Prostate gland (tissue), 2 donors: ENCODE measurements around the gene TNFRSF9. TPM values are rescaled to one million over a fixed set of nuclear protein-coding genes. Genes with fewer than 3 reads are reported as not detected.

Experiments used
- DNase-seq: peaks from one replicate; pipeline ENCODE4 v3.0.0-alpha.2; 2019; ENCODE audit warnings: low spot score
- H3K27ac ChIP-seq, 2 donors: fragments of 200-600 bp; sonication (generic); 2 replicates each; pipeline ENCODE4 v1.5.1; 2017 to 2019
- H3K27me3 ChIP-seq: fragments of 200-600 bp; sonication (generic); replicated peaks from 2 replicates; pipeline ENCODE4 v1.5.1; 2019; ENCODE audit not compliant: insufficient read depth
- H3K36me3 ChIP-seq, 2 donors: fragments of 200-600 bp; sonication (generic); 1 replicate in 1 of 2; 2 replicates in 1 of 2; pipeline versions ENCODE4 v1.5.1 to v1.8.1; 2017 to 2019
- H3K4me1 ChIP-seq: fragments of 200-600 bp; sonication (generic); replicated peaks from 2 replicates; pipeline ENCODE4 v1.5.1; 2019
- H3K4me3 ChIP-seq, 2 donors: fragments of 200-600 bp; sonication (generic); 2 replicates each; pipeline ENCODE4 v1.5.1; 2017 to 2019
- H3K9me3 ChIP-seq: fragments of 200-600 bp; sonication (generic); 2 replicates; pipeline ENCODE4 v1.5.1; 2017
- POLR2A ChIP-seq: fragments of 450-650 bp; IDR thresholded peaks from one replicate; pipeline ENCODE4 v1.6.1; 2016; ENCODE audit warnings: antibody characterized with exemption, mild to moderate bottlenecking
- POLR2AphosphoS5 ChIP-seq: sonication (generic); formaldehyde crosslinking; IDR thresholded peaks from one replicate; pipeline ENCODE4 v1.6.1; 2017; ENCODE audit warnings: antibody characterized with exemption
- WGBS: methylation state at CpG from one replicate; pipeline ENCODE4 v1.1.5; 2018; 5-methylcytosine and 5-hydroxymethylcytosine counted together
- intact Hi-C: fragments of 100-400 bp; cut with DNase I; formaldehyde crosslinking; loops from one replicate; pipeline ENCODE4 v1.14.2; 2022
- total RNA-seq, 2 donors: library from RNA; depleted of rRNA; stranded (reverse); fragments of >200 nt; gene quantifications; one replicate each; pipeline ENCODE4 v1.1.0, GENCODE V29; 2016
- TF ChIP-seq, protein P1 (sequence below), 4 experiments: fragments of 200-600 bp in 2 of 4; fragments of 450-650 bp in 2 of 4; sonication (generic) in 2 of 4; IDR thresholded peaks; 1 replicate in 3 of 4; 2 replicates in 1 of 4; pipeline ENCODE4 v1.5.1; 2016 to 2019; ENCODE audit warnings: antibody characterized with exemption in 4 of 4, mild to moderate bottlenecking in 2 of 4, moderate library complexity in 2 of 4

TNFRSF9 gene
- total RNA-seq, 2 donors from 2014 or later: not detected

DNA sequence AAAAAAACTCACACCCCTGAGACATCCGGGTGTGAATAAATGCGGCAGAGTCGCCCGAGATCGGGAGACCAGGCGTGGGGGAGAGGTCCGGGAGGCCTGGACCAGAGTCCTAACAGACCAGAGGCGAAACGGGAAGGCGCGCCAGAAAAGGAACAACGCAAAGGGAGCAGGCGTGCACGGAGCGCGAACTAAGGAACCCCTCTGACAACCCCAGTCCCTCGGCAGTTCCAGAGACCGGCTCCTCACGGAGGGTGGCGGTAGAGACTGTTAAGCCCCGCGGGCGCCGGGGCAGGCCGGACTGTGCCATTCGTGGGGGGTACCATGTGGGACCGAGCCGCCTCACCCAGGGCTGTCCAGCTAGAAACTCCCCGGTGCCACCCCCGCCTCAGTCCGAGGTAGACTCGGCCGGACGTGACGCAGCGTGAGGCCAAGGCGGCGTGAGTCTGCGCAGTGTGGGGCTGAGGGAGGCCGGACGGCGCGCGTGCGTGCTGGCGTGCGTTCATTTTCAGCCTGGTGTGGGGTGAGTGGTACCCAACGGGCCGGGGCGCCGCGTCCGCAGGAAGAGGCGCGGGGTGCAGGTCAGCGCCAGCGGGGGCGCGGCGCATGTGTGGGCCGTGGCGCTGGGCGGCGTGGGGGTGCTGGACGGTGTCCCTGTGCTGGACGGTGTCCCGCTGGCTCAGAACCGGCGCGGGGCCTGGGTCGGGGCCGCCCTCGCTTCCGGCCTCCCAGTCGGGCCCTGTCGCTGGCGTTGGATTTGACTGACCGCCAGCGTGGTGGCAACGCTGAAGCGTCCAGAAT, 20.8 kb upstream of the TNFRSF9 start, which contains the start of gene PARK7:
TSS of gene PARK7 (plus strand) at position 496 of the 798 bp plus-strand sequence. CDS start 1,075 bp downstream, outside the sequence.
- intact Hi-C loops: no loop called here
- Histone ChIP-seq H3K4me1 (peaks cover 10% of the 10 kb centered on the region), H3K4me3 (peak within 1 kb of the TSS; percentile 75 to 93), H3K9me3 (no peaks in the 10 kb centered on the region), H3K27ac (peak within 1 kb of the TSS; percentile 86 to 94), H3K27me3 (no peaks in the 10 kb centered on the region), H3K36me3 (peaks cover 0 to 7% of the 10 kb centered on the region in 2 donors)
- peak; percentile 98 for DNase-seq
- TF ChIP-seq, protein P1, sequence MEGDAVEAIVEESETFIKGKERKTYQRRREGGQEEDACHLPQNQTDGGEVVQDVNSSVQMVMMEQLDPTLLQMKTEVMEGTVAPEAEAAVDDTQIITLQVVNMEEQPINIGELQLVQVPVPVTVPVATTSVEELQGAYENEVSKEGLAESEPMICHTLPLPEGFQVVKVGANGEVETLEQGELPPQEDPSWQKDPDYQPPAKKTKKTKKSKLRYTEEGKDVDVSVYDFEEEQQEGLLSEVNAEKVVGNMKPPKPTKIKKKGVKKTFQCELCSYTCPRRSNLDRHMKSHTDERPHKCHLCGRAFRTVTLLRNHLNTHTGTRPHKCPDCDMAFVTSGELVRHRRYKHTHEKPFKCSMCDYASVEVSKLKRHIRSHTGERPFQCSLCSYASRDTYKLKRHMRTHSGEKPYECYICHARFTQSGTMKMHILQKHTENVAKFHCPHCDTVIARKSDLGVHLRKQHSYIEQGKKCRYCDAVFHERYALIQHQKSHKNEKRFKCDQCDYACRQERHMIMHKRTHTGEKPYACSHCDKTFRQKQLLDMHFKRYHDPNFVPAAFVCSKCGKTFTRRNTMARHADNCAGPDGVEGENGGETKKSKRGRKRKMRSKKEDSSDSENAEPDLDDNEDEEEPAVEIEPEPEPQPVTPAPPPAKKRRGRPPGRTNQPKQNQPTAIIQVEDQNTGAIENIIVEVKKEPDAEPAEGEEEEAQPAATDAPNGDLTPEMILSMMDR (IDR thresholded peaks at IDR 0.05): peak in 2 of 4 experiments; percentile 64 to 73
- peak; percentile 97 for TF ChIP-seq POLR2AphosphoS5
- TF ChIP-seq POLR2A: peak; percentile 85
- 1% methylated on average over 47 of the region's 81 CpGs for WGBS

DNA sequence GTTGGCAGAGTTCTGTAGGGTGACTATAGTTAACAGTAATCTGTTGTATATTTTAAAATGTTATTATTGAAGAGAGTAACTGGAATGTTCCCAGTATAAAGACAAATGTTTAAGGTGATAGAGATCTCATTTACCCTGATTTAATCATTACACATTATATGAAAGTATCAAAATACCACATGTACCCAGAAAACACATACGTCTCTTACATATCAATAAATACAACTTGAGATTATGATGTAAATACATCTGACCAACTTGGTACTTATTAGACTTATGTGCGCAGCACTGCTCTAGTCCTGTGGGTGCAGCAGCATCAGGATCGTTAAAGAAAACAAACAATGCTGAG, 20.2 kb upstream of the TNFRSF9 start:
- 0% methylated on average over 3 of the region's 3 CpGs for WGBS
- Histone ChIP-seq H3K9me3 (no peaks in the 10 kb centered on the region), H3K27ac (peak overlapping the region; percentile 86 to 94), H3K4me1 (peaks cover 10% of the 10 kb centered on the region), H3K27me3 (no peaks in the 10 kb centered on the region), H3K36me3 (peaks cover 0 to 5% of the 10 kb centered on the region in 2 donors), H3K4me3 (peak overlapping the region; percentile 75 to 93)
- intact Hi-C loops: no loop called here
- no peak for DNase-seq
- TF ChIP-seq POLR2A (no peak), POLR2AphosphoS5 (no peak)
- TF ChIP-seq, protein P1 (IDR thresholded peaks at IDR 0.05): no peak

DNA sequence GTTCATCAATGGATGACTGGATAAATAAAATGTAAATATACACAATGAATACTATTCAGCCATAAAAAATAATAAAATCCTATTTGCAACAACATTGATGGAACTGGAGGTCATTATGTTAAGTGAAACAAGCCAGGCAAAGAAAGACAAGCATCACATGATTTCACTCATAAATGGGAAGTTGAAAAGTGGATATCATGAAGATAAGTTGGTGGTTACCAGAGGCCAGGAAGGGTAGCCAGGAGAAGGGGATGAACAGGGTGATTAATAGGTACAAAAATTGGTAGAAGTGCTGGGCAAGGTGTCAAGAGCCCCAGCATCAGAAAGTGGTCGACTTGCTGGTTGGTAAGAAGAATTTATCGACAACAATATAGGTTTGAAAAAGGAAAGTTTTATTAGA, 19.5 kb upstream of the TNFRSF9 start:
- no peaks in the 10 kb centered on the region for H3K9me3 ChIP-seq
- H3K27me3 ChIP-seq: no peaks in the 10 kb centered on the region
- H3K36me3 ChIP-seq: no peaks in the 10 kb centered on the region
- WGBS: 85% methylated on average over 2 of the region's 2 CpGs
- no peak overlapping the region for H3K4me3 ChIP-seq
- TF ChIP-seq, protein P1 (IDR thresholded peaks at IDR 0.05): no peak
- no peak for TF ChIP-seq POLR2AphosphoS5
- TF ChIP-seq POLR2A: no peak
- no peak overlapping the region for H3K27ac ChIP-seq
- H3K4me1 ChIP-seq: peaks cover 10% of the 10 kb centered on the region
- intact Hi-C loops: no loop called here
- no peak for DNase-seq

DNA sequence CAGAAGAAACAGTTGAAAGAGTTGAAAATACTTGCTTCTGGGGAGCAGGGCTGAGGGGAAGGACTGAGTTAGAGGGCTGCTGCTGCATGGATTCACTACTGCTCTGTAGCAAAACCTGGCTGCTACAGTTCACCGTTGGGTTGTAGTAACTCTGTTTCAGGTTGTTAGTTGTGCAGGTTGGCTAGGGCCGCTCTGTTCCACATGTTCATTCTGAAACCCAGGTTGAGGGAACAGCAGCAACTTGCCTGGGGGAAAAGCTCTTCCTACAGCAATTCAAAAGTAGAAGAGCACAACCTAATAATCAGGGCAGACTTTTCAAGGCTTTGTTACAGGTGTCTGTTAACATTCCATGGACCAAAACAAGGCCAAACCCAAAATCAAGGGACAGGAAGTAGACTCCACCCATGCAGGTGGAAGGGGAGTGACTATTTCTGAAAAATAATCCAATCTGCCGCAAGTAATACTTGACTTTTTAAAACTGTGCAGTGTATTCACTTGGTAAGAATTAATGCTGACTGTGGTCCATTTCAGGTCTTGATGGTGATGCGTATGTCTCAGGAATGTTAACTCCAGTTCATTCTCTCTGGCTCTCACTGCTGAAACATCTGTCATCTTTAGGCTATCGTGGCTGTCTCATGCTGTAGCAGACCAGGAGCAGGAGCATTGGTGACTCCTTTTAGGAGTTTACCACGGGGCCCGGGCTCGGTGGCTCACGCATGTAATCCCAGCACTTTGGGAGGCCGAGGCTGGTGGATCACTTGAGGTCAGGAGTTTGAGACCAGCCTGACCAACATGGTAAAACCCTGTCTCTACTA, 15.8 kb upstream of the TNFRSF9 start:
- H3K4me1 ChIP-seq: peaks cover 4% of the 10 kb centered on the region
- 89% methylated on average over 10 of the region's 10 CpGs for WGBS
- no peak for TF ChIP-seq POLR2AphosphoS5
- no peak for TF ChIP-seq POLR2A
- TF ChIP-seq, protein P1 (IDR thresholded peaks at IDR 0.05): no peak
- H3K27me3 ChIP-seq: no peaks in the 10 kb centered on the region
- H3K36me3 ChIP-seq: no peaks in the 10 kb centered on the region
- H3K4me3 ChIP-seq: no peak overlapping the region
- DNase-seq: no peak
- H3K9me3 ChIP-seq: no peaks in the 10 kb centered on the region
- H3K27ac ChIP-seq: no peak overlapping the region
- intact Hi-C loops: no loop called here
